HEK293T (cell line): ENCODE measurements around the gene KRTAP10-5.

Experiments used
- FOXK2 ChIP-seq: fragments of 450-650 bp; IDR thresholded peaks from 2 replicates; pipeline ENCODE4 v1.6.1; 2016; ENCODE audit warnings: mild to moderate bottlenecking
- NFRKB ChIP-seq: fragments of 450-650 bp; IDR thresholded peaks from 2 replicates; pipeline ENCODE4 v1.6.1; 2016; ENCODE audit warnings: mild to moderate bottlenecking, moderate library complexity
- PKNOX1 ChIP-seq: fragments of 450-650 bp; IDR thresholded peaks from 2 replicates; pipeline ENCODE4 v1.6.1; 2016
- SUZ12 ChIP-seq: fragments of 450-650 bp; IDR thresholded peaks from 2 replicates; pipeline ENCODE4 v1.6.1; 2016; ENCODE audit warnings: mild to moderate bottlenecking
- TARDBP ChIP-seq: fragments of 450-650 bp; IDR thresholded peaks from 2 replicates; pipeline ENCODE4 v1.6.1; 2016

- TF ChIP-seq FOXK2 (no peak), NFRKB (no peak), TARDBP (no peak), PKNOX1 (no peak), SUZ12 (no peak)
Measured at GRCh38 chr21:44615911-44616590, 35.6 kb upstream of the KRTAP10-5 start.
